GM19467 (cell line): Measurements from ENCODE around the gene SORBS1.

Experiments used
- ATAC-seq: cut with Tn5 transposase; IDR thresholded peaks from one replicate; pipeline ENCODE4 v1.9.1; 2021; ENCODE audit warnings: mild to moderate bottlenecking, moderate library complexity; ENCODE audit not compliant: unreplicated experiment

Gene SORBS1

GRCh38 chr10:95467162-95467599 lies 94.0 kb downstream of the SORBS1 start:
- no peak for ATAC-seq

GRCh38 chr10:95466436-95466835 lies 94.7 kb downstream of the SORBS1 start:
- ATAC-seq, result no peak

- ATAC-seq, result no peak
These were observed 96.9 kb downstream of the SORBS1 start for GRCh38 chr10:95464280-95464679.

GRCh38 chr10:95462740-95463667 lies 98.2 kb downstream of the SORBS1 start:
- no peak for ATAC-seq

- no peak for ATAC-seq
These were observed 99.6 kb downstream of the SORBS1 start for GRCh38 chr10:95461611-95462010.

GRCh38 chr10:95459446-95460045 lies 101.6 kb downstream of the SORBS1 start:
- no peak for ATAC-seq

- ATAC-seq, result no peak
These were observed 102.3 kb downstream of the SORBS1 start for GRCh38 chr10:95458871-95459270.

- no peak for ATAC-seq
These were observed 103.2 kb downstream of the SORBS1 start for GRCh38 chr10:95458014-95458413.

GRCh38 chr10:95457319-95457886 lies 103.8 kb downstream of the SORBS1 start:
- no peak for ATAC-seq

- ATAC-seq, result no peak
These were observed 104.7 kb downstream of the SORBS1 start for GRCh38 chr10:95456516-95456915.

- ATAC-seq, result no peak
These were observed 106.2 kb downstream of the SORBS1 start for GRCh38 chr10:95454940-95455339.

GRCh38 chr10:95454356-95454755 lies 106.8 kb downstream of the SORBS1 start:
- ATAC-seq, result no peak

- ATAC-seq, result no peak
These were observed 109.3 kb downstream of the SORBS1 start for GRCh38 chr10:95451568-95452524.

GRCh38 chr10:95451150-95451549 lies 110.0 kb downstream of the SORBS1 start:
- ATAC-seq, result no peak

- no peak for ATAC-seq
These were observed 111.0 kb downstream of the SORBS1 start for GRCh38 chr10:95450188-95450587.

- no peak for ATAC-seq
These were observed 113.5 kb downstream of the SORBS1 start for GRCh38 chr10:95447685-95448084.

GRCh38 chr10:95445837-95446486 lies 115.2 kb downstream of the SORBS1 start:
- no peak for ATAC-seq

GRCh38 chr10:95445223-95445836 lies 115.8 kb downstream of the SORBS1 start:
- ATAC-seq, result no peak

GRCh38 chr10:95444792-95445191 lies 116.4 kb downstream of the SORBS1 start:
- ATAC-seq, result no peak

GRCh38 chr10:95443636-95444035 lies 117.5 kb downstream of the SORBS1 start:
- no peak for ATAC-seq
